ENCODE measurements around the gene CPED1. TPM values are rescaled to one million over a fixed set of nuclear protein-coding genes. Genes with fewer than 3 reads are reported as not detected.

Gene CPED1
- total RNA-seq, 1 experiment from 2014 or later, result 1.8 TPM

GRCh38 chr7:120998520-120998919, 10.0 kb downstream of the CPED1 start:
- Histone ChIP-seq H3K9me3 (ENCODE audit: low read length) (no peaks in the 10 kb centered on the region), H3K9me2 (replicated peaks; ENCODE audit: low read length) (no peaks in the 10 kb centered on the region), H4K20me1 (ENCODE audit: low read length) (no peaks in the 10 kb centered on the region), H3K79me2 (ENCODE audit: low read length) (no peaks in the 10 kb centered on the region), H3K27ac (ENCODE audit: low read length) (no peak overlapping the region), H3K9ac (ENCODE audit: low read length) (no peak overlapping the region), H3K4me3 (ENCODE audit: low read length) (no peak overlapping the region), H2AFZ (ENCODE audit: low read length) (no peak overlapping the region), H3K4me1 (ENCODE audit: insufficient read depth, low read length) (peaks cover 40% of the 10 kb centered on the region), H3K4me2 (ENCODE audit: low read length) (no peak overlapping the region), H3K27me3 (ENCODE audit: low read length) (no peaks in the 10 kb centered on the region), H3F3A (ENCODE audit: low read length, unreplicated experiment) (no peaks in the 10 kb centered on the region), H3K36me3 (ENCODE audit: low read depth, low read length) (no peaks in the 10 kb centered on the region)
- CTCF ChIA-PET, result interaction anchor here (0.6 kb wide), 1 partner anchor 17 kb away, joined by 3 read pairs; no protein-coding TSS in a partner anchor
- intact Hi-C loops (cut with micrococcal nuclease), result no loop called here
- TF ChIP-seq CTCF (conservative IDR thresholded peaks at IDR 0.05; ENCODE audit: low read depth, low read length) (no peak), EZH2phosphoT487 (IDR thresholded peaks at IDR 0.05; ENCODE audit: borderline replicate concordance, low read length) (no peak), EZH2 (IDR thresholded peaks at IDR 0.05; ENCODE audit: low read length, unreplicated experiment) (no peak)
- ATAC-seq (no peak), DNase-seq (no peak)
- no TSS peak for BruUV-seq (replicated peaks)
- POLR2A ChIA-PET (ENCODE audit: unreplicated experiment), result no interaction called here

GRCh38 chr7:120998996-120999565, 10.6 kb downstream of the CPED1 start:
- Histone ChIP-seq H3K27ac (ENCODE audit: low read length) (no peak overlapping the region), H3K9ac (ENCODE audit: low read length) (no peak overlapping the region), H3K27me3 (ENCODE audit: low read length) (no peaks in the 10 kb centered on the region), H3K9me2 (replicated peaks; ENCODE audit: low read length) (no peaks in the 10 kb centered on the region), H3K4me2 (ENCODE audit: low read length) (no peak overlapping the region), H3K4me1 (ENCODE audit: insufficient read depth, low read length) (peaks cover 43% of the 10 kb centered on the region), H3K4me3 (ENCODE audit: low read length) (no peak overlapping the region), H2AFZ (ENCODE audit: low read length) (no peak overlapping the region), H4K20me1 (ENCODE audit: low read length) (no peaks in the 10 kb centered on the region), H3F3A (ENCODE audit: low read length, unreplicated experiment) (no peaks in the 10 kb centered on the region), H3K36me3 (ENCODE audit: low read depth, low read length) (no peaks in the 10 kb centered on the region), H3K79me2 (ENCODE audit: low read length) (no peaks in the 10 kb centered on the region), H3K9me3 (ENCODE audit: low read length) (no peaks in the 10 kb centered on the region)
- TF ChIP-seq EZH2 (IDR thresholded peaks at IDR 0.05; ENCODE audit: low read length, unreplicated experiment) (no peak), EZH2phosphoT487 (IDR thresholded peaks at IDR 0.05; ENCODE audit: borderline replicate concordance, low read length) (no peak), CTCF (conservative IDR thresholded peaks at IDR 0.05; ENCODE audit: low read depth, low read length) (no peak)
- no TSS peak for BruUV-seq (replicated peaks)
- intact Hi-C loops (cut with micrococcal nuclease), result no loop called here
- DNase-seq (no peak), ATAC-seq (no peak)
- ChIA-PET POLR2A (ENCODE audit: unreplicated experiment) (no interaction called here), CTCF (interaction anchor here (0.6 kb wide), 1 partner anchor 16 kb away, joined by 3 read pairs; no protein-coding TSS in a partner anchor)

All from PC-3 (cell line).